GM12801 (cell line): ENCODE results near the gene UIMC1.

ENCODE experiments used
- CTCF ChIP-seq: IDR thresholded peaks from one replicate; pipeline ENCODE4 v1.5.1; 2011; ENCODE audit warnings: control low read depth; ENCODE audit not compliant: insufficient read length; ENCODE audit errors: extremely low read depth

Gene UIMC1

GRCh38 chr5:176887252-176887849 lies 119.2 kb downstream of the UIMC1 start:
- TF ChIP-seq CTCF: no peak

DNA sequence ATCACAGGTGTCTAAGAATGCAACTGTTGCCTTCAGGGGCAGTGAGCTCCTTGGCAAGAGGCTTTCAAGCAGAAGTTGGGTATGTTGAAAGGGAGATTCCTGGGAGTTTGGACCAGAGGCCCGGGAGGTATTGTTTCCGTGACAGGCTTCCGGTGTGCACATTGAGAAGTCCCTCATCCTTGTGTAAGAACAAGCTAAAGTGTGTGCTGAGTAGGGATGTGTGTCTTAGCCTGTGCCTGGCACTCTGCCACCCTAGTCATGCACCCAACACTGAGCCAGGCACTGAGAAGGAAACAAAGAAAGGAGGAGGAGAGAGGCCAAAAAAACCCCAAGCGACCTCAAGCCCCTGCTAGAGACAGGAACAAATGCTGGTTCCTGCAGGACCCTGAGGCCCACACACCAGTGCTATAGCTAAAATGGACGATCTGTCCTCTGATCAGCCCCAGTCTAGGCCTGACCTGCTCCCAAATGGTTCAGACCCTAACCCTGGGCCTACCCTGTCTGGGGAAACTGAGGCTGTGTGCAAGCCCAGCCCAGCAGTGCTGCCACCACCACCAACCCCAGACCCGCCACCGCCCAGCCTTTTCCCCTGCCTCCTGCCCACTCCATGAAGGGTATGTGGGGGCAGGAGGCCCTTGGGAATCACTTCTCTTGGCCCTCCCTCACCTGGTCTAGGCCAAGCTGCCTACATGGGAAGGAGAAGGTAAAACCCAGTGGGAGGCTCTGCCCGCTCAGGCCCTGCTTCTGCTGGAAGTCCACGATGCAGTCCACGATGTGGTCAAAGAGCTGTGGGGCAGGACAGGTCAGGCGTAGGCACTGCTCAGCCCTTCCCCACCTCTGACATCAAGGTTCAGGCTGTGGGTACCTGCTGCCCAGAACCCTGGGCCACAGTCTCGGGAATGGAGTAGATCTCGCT lies 120.0 kb downstream of the UIMC1 start:
- no peak for TF ChIP-seq CTCF

DNA sequence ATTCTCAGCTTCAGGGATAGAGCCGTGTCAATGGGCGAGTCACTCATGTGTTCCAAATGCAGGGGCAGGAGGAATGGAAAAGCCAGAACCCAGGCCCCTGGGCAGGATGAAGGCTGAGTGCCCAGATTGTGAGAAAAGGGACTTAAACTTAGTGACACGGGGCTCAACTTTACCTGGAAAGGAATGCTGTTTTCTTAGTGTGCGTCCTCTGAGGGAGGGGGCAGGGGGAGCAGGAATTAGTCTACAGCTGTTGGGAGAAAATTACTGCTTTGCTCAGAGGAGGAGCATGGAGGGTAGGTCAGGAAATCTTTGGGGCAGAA lies 122.0 kb downstream of the UIMC1 start:
- no peak for TF ChIP-seq CTCF

GRCh38 chr5:176883700-176884570 lies 122.6 kb downstream of the UIMC1 start:
- no peak for TF ChIP-seq CTCF

DNA sequence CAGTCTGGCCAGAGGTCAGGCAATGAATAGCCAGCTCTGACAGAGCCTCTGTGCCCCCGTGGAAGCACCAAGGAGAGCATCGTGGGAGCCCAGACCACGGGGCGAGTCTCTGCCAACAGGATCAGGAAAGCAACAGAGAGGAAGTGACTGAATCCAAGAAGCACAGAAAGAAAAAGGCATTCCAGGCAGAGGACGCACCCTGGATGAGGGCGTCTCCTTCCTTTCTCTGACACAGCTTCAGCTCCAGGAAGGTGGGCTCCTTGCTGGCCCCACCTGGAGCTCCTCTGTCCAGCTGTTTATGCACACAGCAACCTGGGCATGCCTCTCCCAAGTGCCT lies 124.0 kb downstream of the UIMC1 start:
- TF ChIP-seq CTCF: no peak

- no peak for TF ChIP-seq CTCF
Observed at GRCh38 chr5:176881816-176882566, 124.6 kb downstream of the UIMC1 start.
